ENCODE results near the gene RFC5. TPM values are rescaled to one million over a fixed set of nuclear protein-coding genes. Genes with fewer than 3 reads are reported as not detected.
A peak's percentile ranks its signal among the peaks of the same experiment; 100 is the strongest.
"Not testable (repeated sequence)": the region's sequence is repeated elsewhere in the genome, so short reads cannot be mapped to it uniquely, and the experiment has no call there.

RFC5 gene
- total RNA-seq, 2 experiments from 2014 or later, result 63.0 to 78.9 TPM

DNA sequence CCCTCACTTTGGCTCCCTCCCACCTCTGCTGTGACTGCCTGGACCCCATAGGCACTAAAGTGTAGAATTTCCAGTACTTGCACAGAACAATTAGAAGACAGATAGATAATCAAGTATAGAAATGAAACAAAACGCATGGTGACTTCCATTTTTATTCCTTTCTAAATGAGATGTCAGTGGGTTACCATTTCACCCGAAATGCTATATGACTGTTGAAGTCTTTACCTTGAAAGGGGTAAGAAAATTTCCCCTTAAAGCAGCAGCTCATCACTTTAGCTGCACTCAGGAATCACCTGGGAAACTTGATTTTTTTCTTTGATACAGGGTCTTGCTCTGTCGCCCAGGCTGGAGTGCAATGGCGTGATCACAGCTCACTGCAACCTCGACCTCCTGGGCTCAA, 35.2 kb upstream of the RFC5 start:
- Mint-ChIP-seq H3K4me3 (no peak overlapping the region), H3K36me3 (ENCODE audit: low read depth) (no peaks in the 10 kb centered on the region), H3K9me3 (ENCODE audit: low read depth) (no peaks in the 10 kb centered on the region), H3K4me1 (peaks cover 3% of the 10 kb centered on the region), H3K27ac (peak overlapping the region; percentile 58), H3K27me3 (peaks cover 14% of the 10 kb centered on the region)
- ATAC-seq (peak; percentile 39), DNase-seq (no peak)
- ChIA-PET CTCF (interaction anchor here (1.1 kb wide), 1 partner anchor 131 kb away, joined by 3 read pairs; no protein-coding TSS in a partner anchor), POLR2A (interaction anchor here (1.0 kb wide), 1 partner anchor 10 kb away, joined by 5 read pairs; no protein-coding TSS in a partner anchor)
- intact Hi-C loops (cut with DNase I, micrococcal nuclease), result no loop called here

GRCh38 chr12:117985182-117985581, 31.3 kb upstream of the RFC5 start:
- POLR2A ChIA-PET, result no interaction called here
- H3K27me3 Mint-ChIP-seq, result peaks cover 12% of the 10 kb centered on the region
- H3K4me3 Mint-ChIP-seq, result no peak overlapping the region
- ATAC-seq (no peak), DNase-seq (no peak)
- H3K9me3 Mint-ChIP-seq (ENCODE audit: low read depth), result peaks cover 2% of the 10 kb centered on the region
- CTCF ChIA-PET, result interaction anchor here (0.9 to 1.5 kb wide), 2 partner anchors 8 to 16 kb away, joined by 4 read pairs; partner anchors contain the start of gene KSR2
- intact Hi-C loops (cut with DNase I, micrococcal nuclease), result no loop called here
- H3K4me1 Mint-ChIP-seq, result peaks cover 10% of the 10 kb centered on the region
- no peak overlapping the region for H3K27ac Mint-ChIP-seq
- no peaks in the 10 kb centered on the region for H3K36me3 Mint-ChIP-seq (ENCODE audit: low read depth)

GRCh38 chr12:117986705-117987469, 29.6 kb upstream of the RFC5 start:
- CTCF ChIA-PET, result interaction anchor here (0.5 to 0.6 kb wide), 2 partner anchors 88 to 112 kb away, joined by 3 read pairs; no protein-coding TSS in a partner anchor
- no peak overlapping the region for H3K4me3 Mint-ChIP-seq
- H3K9me3 Mint-ChIP-seq (ENCODE audit: low read depth), result peaks cover 2% of the 10 kb centered on the region
- intact Hi-C loops (cut with DNase I, micrococcal nuclease), result no loop called here
- ATAC-seq (peak; percentile 89), DNase-seq (no peak)
- H3K27me3 Mint-ChIP-seq, result peaks cover 7% of the 10 kb centered on the region
- no peak overlapping the region for H3K27ac Mint-ChIP-seq
- POLR2A ChIA-PET, result interaction anchor here (0.6 kb wide), 1 partner anchor 13 kb away, joined by 3 read pairs; no protein-coding TSS in a partner anchor
- H3K36me3 Mint-ChIP-seq (ENCODE audit: low read depth), result no peaks in the 10 kb centered on the region
- peaks cover 7% of the 10 kb centered on the region for H3K4me1 Mint-ChIP-seq

- ATAC-seq, result peak; percentile 86
- ChIA-PET POLR2A (no interaction called here), CTCF (interaction anchor here (1.7 kb wide), 1 partner anchor 69 kb away, joined by 3 read pairs; no protein-coding TSS in a partner anchor)
- peak overlapping the region; percentile 23 for H3K27ac Mint-ChIP-seq
- H3K9me3 Mint-ChIP-seq (ENCODE audit: low read depth), result peaks cover 5% of the 10 kb centered on the region
- H3K4me3 Mint-ChIP-seq, result no peak overlapping the region
- peak; percentile 18 for DNase-seq
- intact Hi-C loops (cut with DNase I, micrococcal nuclease), result no loop called here
- H3K27me3 Mint-ChIP-seq, result peaks cover 6% of the 10 kb centered on the region
- H3K4me1 Mint-ChIP-seq, result peaks cover 10% of the 10 kb centered on the region
- no peaks in the 10 kb centered on the region for H3K36me3 Mint-ChIP-seq (ENCODE audit: low read depth)
Measured at GRCh38 chr12:117994551-117995438, 21.7 kb upstream of the RFC5 start.

- no peak for ATAC-seq
- peaks cover 12% of the 10 kb centered on the region for H3K4me1 Mint-ChIP-seq
Measured at GRCh38 chr12:117998719-117999118, 17.8 kb upstream of the RFC5 start.

GRCh38 chr12:117999806-118000205, 16.7 kb upstream of the RFC5 start:
- H3K4me3 Mint-ChIP-seq; CTCF ChIA-PET; ATAC-seq; H3K4me1 Mint-ChIP-seq; H3K9me3 Mint-ChIP-seq (ENCODE audit: low read depth); H3K36me3 Mint-ChIP-seq (ENCODE audit: low read depth); H3K27me3 Mint-ChIP-seq; H3K27ac Mint-ChIP-seq; intact Hi-C loops (cut with DNase I, micrococcal nuclease): not testable (repeated sequence)
- peak; percentile 22 for DNase-seq
- POLR2A ChIA-PET, result interaction anchor here (0.6 to 1.0 kb wide), 2 partner anchors 13 to 17 kb away, joined by 3 to 4 read pairs; partner anchors contain the start of gene RFC5

More at GRCh38 chr12:117998719-117999118, 17.8 kb upstream of the RFC5 start:
- Mint-ChIP-seq H3K27me3 (peaks cover 6% of the 10 kb centered on the region), H3K27ac (no peak overlapping the region), H3K36me3 (ENCODE audit: low read depth) (no peaks in the 10 kb centered on the region), H3K4me3 (no peak overlapping the region), H3K9me3 (ENCODE audit: low read depth) (peaks cover 8% of the 10 kb centered on the region)
- intact Hi-C loops (cut with DNase I, micrococcal nuclease), result no loop called here
- ChIA-PET POLR2A (no interaction called here), CTCF (interaction anchor here (1.2 kb wide), 1 partner anchor 18 kb away, joined by 3 read pairs; the partner anchor contains the start of gene RFC5)
- no peak for DNase-seq

DNA sequence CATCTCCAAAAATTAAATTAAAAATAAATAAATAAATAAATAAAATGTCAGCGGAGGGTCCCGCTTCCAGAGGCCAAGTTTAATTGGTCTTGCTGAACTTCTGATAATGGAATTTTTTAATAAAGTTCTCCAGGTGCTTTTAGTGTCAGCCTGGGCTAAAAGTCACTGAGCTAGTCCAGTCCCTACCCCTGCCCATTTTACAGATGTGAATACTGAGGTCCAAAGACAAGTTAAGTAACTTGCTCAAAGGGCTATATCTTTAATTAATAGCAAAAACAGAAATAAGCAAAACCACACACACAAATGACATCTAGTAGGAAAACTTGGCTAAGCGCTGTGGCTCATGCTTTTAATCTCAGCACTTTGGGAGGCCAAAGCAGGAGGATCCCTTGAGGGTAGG, 5.6 kb upstream of the RFC5 start:
- no peaks in the 10 kb centered on the region for H3K27me3 Mint-ChIP-seq
- peaks cover 1% of the 10 kb centered on the region for H3K4me1 Mint-ChIP-seq
- ChIA-PET POLR2A (no interaction called here), CTCF (no interaction called here)
- DNase-seq, result no peak
- H3K9me3 Mint-ChIP-seq (ENCODE audit: low read depth), result no peaks in the 10 kb centered on the region
- H3K27ac Mint-ChIP-seq, result no peak overlapping the region
- no peaks in the 10 kb centered on the region for H3K36me3 Mint-ChIP-seq (ENCODE audit: low read depth)
- H3K4me3 Mint-ChIP-seq, result no peak overlapping the region
- no peak for ATAC-seq
- intact Hi-C loops (cut with DNase I, micrococcal nuclease), result no loop called here

DNA sequence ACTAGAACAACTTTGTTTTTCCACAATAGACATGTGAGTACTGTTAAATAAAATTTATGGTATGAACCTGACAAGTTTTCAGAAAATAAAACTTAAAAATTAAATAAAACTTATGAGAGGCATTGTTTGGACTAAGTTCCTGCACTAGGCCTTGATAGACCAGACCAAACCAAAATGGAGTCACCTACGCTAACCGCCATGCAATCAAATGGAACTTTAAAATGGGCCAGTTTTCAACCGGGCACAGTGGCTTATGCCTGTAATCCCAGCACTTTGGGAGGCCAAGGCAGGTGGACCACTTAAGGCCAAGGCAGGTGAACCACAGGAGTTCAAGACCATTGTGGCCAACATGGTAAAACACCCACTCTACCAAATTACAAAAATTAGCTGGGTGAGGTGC, 5.1 kb upstream of the RFC5 start:
- no peak for DNase-seq
- Mint-ChIP-seq H3K36me3 (ENCODE audit: low read depth) (no peaks in the 10 kb centered on the region), H3K9me3 (ENCODE audit: low read depth) (no peaks in the 10 kb centered on the region), H3K27ac (no peak overlapping the region), H3K27me3 (no peaks in the 10 kb centered on the region), H3K4me3 (no peak overlapping the region), H3K4me1 (peaks cover 5% of the 10 kb centered on the region)
- ChIA-PET CTCF (interaction anchor here (0.8 kb wide), 1 partner anchor 154 kb away, joined by 4 read pairs; no protein-coding TSS in a partner anchor), POLR2A (no interaction called here)
- ATAC-seq, result no peak
- intact Hi-C loops (cut with DNase I, micrococcal nuclease), result no loop called here

- ATAC-seq, result no peak
- no peak overlapping the region for H3K27ac Mint-ChIP-seq
- H3K4me3 Mint-ChIP-seq, result no peak overlapping the region
Measured at GRCh38 chr12:118011961-118012360, 4.5 kb upstream of the RFC5 start.

GRCh38 chr12:118013283-118013682, 3.2 kb upstream of the RFC5 start:
- Mint-ChIP-seq H3K27ac (no peak overlapping the region), H3K9me3 (ENCODE audit: low read depth) (no peaks in the 10 kb centered on the region), H3K36me3 (ENCODE audit: low read depth) (peaks cover 9% of the 10 kb centered on the region), H3K4me3 (no peak overlapping the region), H3K4me1 (peaks cover 12% of the 10 kb centered on the region), H3K27me3 (no peaks in the 10 kb centered on the region)
- ChIA-PET POLR2A (no interaction called here), CTCF (no interaction called here)
- ATAC-seq (no peak), DNase-seq (no peak)
- intact Hi-C loops (cut with DNase I, micrococcal nuclease), result no loop called here

More at GRCh38 chr12:118011961-118012360, 4.5 kb upstream of the RFC5 start:
- H3K4me1 Mint-ChIP-seq, result peaks cover 6% of the 10 kb centered on the region
- no peaks in the 10 kb centered on the region for H3K27me3 Mint-ChIP-seq
- intact Hi-C loops (cut with DNase I, micrococcal nuclease), result no loop called here
- DNase-seq, result no peak
- ChIA-PET POLR2A (no interaction called here), CTCF (interaction anchor here (0.8 kb wide), 1 partner anchor 155 kb away, joined by 4 read pairs; no protein-coding TSS in a partner anchor)
- peaks cover under 1% of the 10 kb centered on the region for H3K36me3 Mint-ChIP-seq (ENCODE audit: low read depth)
- H3K9me3 Mint-ChIP-seq (ENCODE audit: low read depth), result no peaks in the 10 kb centered on the region

DNA sequence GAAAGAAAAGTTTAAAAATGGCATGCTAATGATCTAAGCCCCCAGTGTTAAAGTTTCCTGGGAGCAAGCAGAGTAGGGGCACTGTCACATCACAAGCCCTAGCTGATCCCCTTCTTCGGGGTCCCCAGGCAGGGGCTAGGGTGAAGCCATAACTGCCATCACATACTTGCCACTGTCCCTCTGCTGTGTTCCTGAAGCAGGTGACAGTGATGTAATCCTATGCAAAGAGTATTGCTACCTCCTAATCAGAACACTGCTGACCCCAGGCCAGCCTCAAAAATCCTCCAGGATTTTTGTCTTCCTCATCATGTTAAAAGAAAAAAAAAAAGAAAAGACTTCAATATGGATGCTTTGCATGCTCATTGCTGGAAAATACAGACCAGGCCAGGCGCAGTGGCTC, 1.2 kb upstream of the RFC5 start:
- H3K9me3 Mint-ChIP-seq (ENCODE audit: low read depth), result no peaks in the 10 kb centered on the region
- H3K4me3 Mint-ChIP-seq, result no peak overlapping the region
- CTCF ChIA-PET, result no interaction called here
- DNase-seq, result no peak
- H3K4me1 Mint-ChIP-seq, result peaks cover 15% of the 10 kb centered on the region
- no peak for ATAC-seq
- H3K27me3 Mint-ChIP-seq, result no peaks in the 10 kb centered on the region
- H3K27ac Mint-ChIP-seq, result no peak overlapping the region
- POLR2A ChIA-PET, result no interaction called here
- intact Hi-C loops (cut with DNase I, micrococcal nuclease), result loop anchor here in 1 of 2 experiments (5.0 kb wide), 1 partner anchor 1278 kb away; the partner anchor contains the start of genes RNFT2 and SPRING1
- H3K36me3 Mint-ChIP-seq (ENCODE audit: low read depth), result peaks cover 23% of the 10 kb centered on the region

Data from activated CD4-positive, alpha-beta T cell treated with anti-CD3 and anti-CD28 coated beads for 36 hours (primary cell).